HepG2 (cell line): ENCODE results near the gene SNRNP48. TPM values are rescaled to one million over a fixed set of nuclear protein-coding genes. Genes with fewer than 3 reads are reported as not detected.

Experiments
- ATAC-seq: fragments of 200-7000 bp; cut with Tn5 transposase; 3 replicates; pipeline ENCODE4 v1.9.1; 2020; ENCODE audit warnings: mild to moderate bottlenecking, moderate library complexity
- BruUV-seq: library from RNA; stranded (reverse); fragments of 400-500 nt; replicated peaks from 2 replicates; lab custom pipeline; 2021; lab: Mats Ljungman, UMichigan
- CTCF ChIA-PET: fragments of 300-600 bp; formaldehyde crosslinking; extraction: SDS; loops from one replicate; lab custom pipeline; 2021; ENCODE audit warnings: low total read pairs, inconsistent platforms, low intra/inter-chr PET ratio; lab: Yijun Ruan, JAX
- POLR2A ChIA-PET: fragments of 350-600 bp; sonication (Branson Sonifier 250); formaldehyde crosslinking; loops from one replicate; lab custom pipeline; 2020; ENCODE audit warnings: antibody characterized with exemption, inconsistent platforms; lab: Yijun Ruan, JAX
- DNase-seq: peaks from one replicate; pipeline ENCODE4 v3.0.0-alpha.2; 2015; ENCODE audit warnings: low spot score
- FAIRE-seq: peaks from 3 replicates; lab custom pipeline; 2011; peaks lifted over from hg19 to GRCh38; lab: Jason Lieb, UNC
- H2AFZ ChIP-seq: one replicate; pipeline ENCODE4 v1.6.1; 2011; ENCODE audit warnings: low read length, inconsistent platforms
- H3K27ac ChIP-seq: fragments of 300-600 bp; 3 replicates; pipeline ENCODE4 v1.8.0; 2011; ENCODE audit warnings: mixed run types, mild to moderate bottlenecking, mixed read lengths, low read length, inconsistent platforms; ENCODE audit not compliant: insufficient read depth; ENCODE audit errors: extremely low read length
- H3K27me3 ChIP-seq, 2 experiments: fragments of 200-600 bp in 1 of 2; 2 replicates in 1 of 2; 3 replicates in 1 of 2; pipeline versions ENCODE4 v1.6.0 to v1.8.0; 2011; ENCODE audit warnings: low read length in 2 of 2, mild to moderate bottlenecking in 2 of 2, moderate library complexity in 2 of 2, inconsistent platforms in 1 of 2; ENCODE audit not compliant: insufficient read depth in 2 of 2, control insufficient read depth in 1 of 2
- H3K36me3 ChIP-seq, 2 experiments: fragments of 200-600 bp in 1 of 2; replicated peaks in 1 of 2; 2 replicates in 1 of 2; 3 replicates in 1 of 2; pipeline versions ENCODE4 v1.5.1 to v1.8.0; 2011; ENCODE audit warnings: low read length in 2 of 2, inconsistent platforms in 1 of 2; ENCODE audit not compliant: insufficient read depth in 2 of 2, control insufficient read depth in 1 of 2
- H3K4me1 ChIP-seq: 2 replicates; pipeline ENCODE4 v1.5.1; 2012; ENCODE audit warnings: low read length, inconsistent platforms; ENCODE audit not compliant: insufficient read depth
- H3K4me2 ChIP-seq: 2 replicates; pipeline ENCODE4 v1.6.0; 2011; ENCODE audit warnings: low read depth, low read length, inconsistent platforms
- H3K4me3 ChIP-seq, 3 experiments: fragments of 200-600 bp in 1 of 3; sonication (generic), shearing (Covaris generic) in 1 of 3; replicated peaks in 1 of 3; 2 replicates each; pipeline ENCODE4 v1.5.1; 2011 to 2016; ENCODE audit warnings: low read length in 3 of 3, inconsistent platforms in 2 of 3, low read depth in 2 of 3, mild to moderate bottlenecking in 2 of 3, control low read depth in 1 of 3, mixed read lengths in 1 of 3; ENCODE audit not compliant: insufficient read depth in 1 of 3
- H3K79me2 ChIP-seq: one replicate; pipeline ENCODE4 v1.6.1; 2011; ENCODE audit warnings: low read length, inconsistent platforms; ENCODE audit not compliant: insufficient read depth
- H3K9ac ChIP-seq: 2 replicates; pipeline ENCODE4 v1.6.0; 2011; ENCODE audit warnings: mild to moderate bottlenecking, low read depth, low read length, inconsistent platforms; ENCODE audit not compliant: insufficient read depth
- H3K9me3 ChIP-seq: 2 replicates; pipeline ENCODE4 v1.5.1; 2012; ENCODE audit warnings: mild to moderate bottlenecking, low read length
- H4K20me1 ChIP-seq: 2 replicates; pipeline ENCODE4 v1.6.0; 2011; ENCODE audit warnings: inconsistent platforms, mild to moderate bottlenecking, low read length, moderate library complexity; ENCODE audit not compliant: insufficient read depth
- CCDC6 ChIP-seq: sonication (generic); formaldehyde crosslinking; IDR thresholded peaks from 2 replicates; pipeline ENCODE4 v1.8.1; 2022; ENCODE audit warnings: mild to moderate bottlenecking, missing genetic modification reagents, moderate library complexity
- ELF1 ChIP-seq: sonication (generic); formaldehyde crosslinking; IDR thresholded peaks from 2 replicates; pipeline ENCODE4 v1.4.0; 2020; ENCODE audit warnings: missing genetic modification reagents
- GLI4 ChIP-seq: sonication (generic); formaldehyde crosslinking; IDR thresholded peaks from 2 replicates; pipeline ENCODE4 v1.5.1; 2020; ENCODE audit warnings: missing genetic modification reagents, mild to moderate bottlenecking, moderate library complexity, borderline replicate concordance
- HOMEZ ChIP-seq: IDR thresholded peaks from 2 replicates; pipeline ENCODE4 v1.6.1; 2016; ENCODE audit warnings: low read depth
- KDM3A ChIP-seq: IDR thresholded peaks from 2 replicates; pipeline ENCODE4 v1.6.1; 2018; ENCODE audit warnings: low read depth, missing compliant biosample characterization
- POLR2G ChIP-seq: fragments of 200-400 bp; formaldehyde crosslinking; IDR thresholded peaks from 2 replicates; pipeline ENCODE4 v1.6.1; 2018; ENCODE audit warnings: mild to moderate bottlenecking, low read depth, low read length, moderate library complexity
- RAD51 ChIP-seq: fragments of 450-650 bp; IDR thresholded peaks from 2 replicates; pipeline ENCODE4 v1.6.1; 2016; ENCODE audit warnings: borderline replicate concordance
- ZBTB21 ChIP-seq: sonication (generic); formaldehyde crosslinking; IDR thresholded peaks from 2 replicates; pipeline ENCODE4 v1.4.0; 2020; ENCODE audit warnings: missing genetic modification reagents
- ZBTB7B ChIP-seq: sonication (generic); formaldehyde crosslinking; IDR thresholded peaks from 2 replicates; pipeline ENCODE4 v1.4.0; 2020; ENCODE audit warnings: missing genetic modification reagents
- ZNF251 ChIP-seq: sonication (generic); formaldehyde crosslinking; IDR thresholded peaks from 2 replicates; pipeline ENCODE4 v1.9.0; 2021; ENCODE audit warnings: mild to moderate bottlenecking, missing genetic modification reagents
- ZNF382 ChIP-seq: sonication (generic); formaldehyde crosslinking; IDR thresholded peaks from 2 replicates; pipeline ENCODE4 v1.5.0; 2020; ENCODE audit warnings: missing genetic modification reagents, mild to moderate bottlenecking, borderline replicate concordance
- ZNF44 ChIP-seq: sonication (generic); formaldehyde crosslinking; IDR thresholded peaks from 2 replicates; pipeline ENCODE4 v1.5.1; 2020; ENCODE audit warnings: mild to moderate bottlenecking, missing genetic modification reagents
- ZNF557 ChIP-seq: sonication (generic); formaldehyde crosslinking; IDR thresholded peaks from 2 replicates; pipeline ENCODE4 v1.4.0; 2020; ENCODE audit warnings: missing genetic modification reagents
- ZNF619 ChIP-seq: sonication (generic); formaldehyde crosslinking; IDR thresholded peaks from 2 replicates; pipeline ENCODE4 v1.4.0; 2020; ENCODE audit warnings: mild to moderate bottlenecking, missing genetic modification reagents
- WGBS: methylation state at CpG from one replicate; pipeline ENCODE4 v1.1.6; 2017; ENCODE audit warnings: low lambda C conversion rate; 5-methylcytosine and 5-hydroxymethylcytosine counted together
- in situ Hi-C: cut with HindIII; loops from 2 replicates; pipeline ENCODE4 v1.10.0; 2017; ENCODE audit warnings: low pct_unique_long_range_greater_than_20kb; ENCODE audit not compliant: extremely low pct_ligation_motif_present
- intact Hi-C: fragments of 100-400 bp; cut with micrococcal nuclease; formaldehyde crosslinking; loops from one replicate; pipeline ENCODE4 v1.10.0; 2022; ENCODE audit not compliant: unreplicated experiment
- polyA plus RNA-seq, 8 experiments: library from polyadenylated mRNA; depleted of rRNA in 3 of 8; stranded (reverse) in 7 of 8; unstranded in 1 of 8; fragments of >200 nt; fragmentation: Illumina TruSeq in 4 of 8; extraction: Trizol in 4 of 8; gene quantifications; 2 replicates each; pipeline versions ENCODE4 v1.2.1 to v1.2.3, GENCODE V29; 2011 to 2016; ENCODE audit warnings: low read depth in 4 of 8, missing spikeins in 1 of 8, mixed read lengths in 1 of 8; ENCODE audit not compliant: insufficient read depth in 1 of 8
- total RNA-seq, 5 experiments: library from RNA; depleted of rRNA; stranded (reverse); fragments of >200 nt; fragmentation: Illumina TruSeq; extraction: Trizol; gene quantifications; 2 replicates each; pipeline ENCODE4 v1.2.3, GENCODE V29; 2016; ENCODE audit warnings: low read depth in 1 of 5
- TF ChIP-seq, protein P1 (sequence below): sonication (generic); formaldehyde crosslinking; IDR thresholded peaks from 2 replicates; pipeline ENCODE4 v1.4.0; 2020; ENCODE audit warnings: missing genetic modification reagents; ENCODE audit errors: not compliant biosample characterization
- TF ChIP-seq, protein P2 (sequence below): sonication (generic); formaldehyde crosslinking; IDR thresholded peaks from 2 replicates; pipeline ENCODE4 v1.4.0; 2020; ENCODE audit warnings: mild to moderate bottlenecking, low read depth, missing genetic modification reagents

SNRNP48 gene
- total and polyA plus RNA-seq, 2 of the 13 experiments (the other 11 are each of a cell fraction or from before 2014, with no cell fraction given), result 17.5 to 47.5 TPM

GRCh38 chr6:7541175-7542064 lies 48.6 kb upstream of the SNRNP48 start, which contains the start of gene DSP (continued):
- TF ChIP-seq ZNF251 (CRISPR knock-in tag) (no peak), HOMEZ (CRISPR knock-in tag) (peak; percentile 97)

GRCh38 chr6:7542065-7542873 lies 47.7 kb upstream of the SNRNP48 start:
- Histone ChIP-seq H4K20me1 (peaks cover 15% of the 10 kb centered on the region), H3K36me3 (peaks cover 1 to 14% of the 10 kb centered on the region in 2 experiments; a peak in 3 of 5 replicates), H3K4me1 (peaks cover 61% of the 10 kb centered on the region), H3K9ac (peak overlapping the region; percentile 99), H3K4me3 (peak overlapping the region; percentile 94 to 100 (median 95)), H3K9me3 (no peaks in the 10 kb centered on the region), H3K27ac (peak overlapping the region; percentile 90), H3K4me2 (peak overlapping the region; percentile 97), H2AFZ (no peak overlapping the region), H3K27me3 (peaks cover 0 to 3% of the 10 kb centered on the region in 2 experiments; a peak in 1 of 5 replicates), H3K79me2 (peaks cover 57% of the 10 kb centered on the region)
- under 1% methylated on average over 45 of the region's 80 CpGs for WGBS
- in situ Hi-C loops (loop anchor here (5.0 kb wide), 1 partner anchor 110 kb away; no protein-coding TSS in a partner anchor), intact Hi-C loops (loop anchor here (5.0 to 10.0 kb wide), 2 partner anchors 230 to 377 kb away; partner anchors contain the start of gene SSR1)
- no peak for DNase-seq
- BruUV-seq, result TSS peak; percentile 81
- no peak for FAIRE-seq
- ChIA-PET CTCF (no interaction called here), POLR2A (interaction anchor here (0.6 to 2.7 kb wide), 23 partner anchors 7 to 157 kb away, joined by 3 to 54 read pairs (median 6); partner anchors contain the start of genes CAGE1, RIOK1 and SNRNP48)
- peak; percentile 36 for ATAC-seq
- TF ChIP-seq ZNF44 (CRISPR knock-in tag) (no peak), ELF1 (CRISPR knock-in tag) (no peak), ZNF382 (CRISPR knock-in tag) (no peak), ZBTB21 (CRISPR knock-in tag) (no peak), ZNF619 (CRISPR knock-in tag) (no peak; the same call in 1 of the 2 replicates), KDM3A (CRISPR knock-in tag) (0 out of 2 replicates have a peak, but pooled peaks have one; percentile 14), ZBTB7B (CRISPR knock-in tag) (no peak), POLR2G (peak; percentile 38; the same call in 1 of the 2 replicates), GLI4 (CRISPR knock-in tag) (no peak), CCDC6 (no peak), ZNF557 (0 out of 2 replicates have a peak, but pooled peaks have one; percentile 15), RAD51 (no peak)
- TF ChIP-seq, protein P1, sequence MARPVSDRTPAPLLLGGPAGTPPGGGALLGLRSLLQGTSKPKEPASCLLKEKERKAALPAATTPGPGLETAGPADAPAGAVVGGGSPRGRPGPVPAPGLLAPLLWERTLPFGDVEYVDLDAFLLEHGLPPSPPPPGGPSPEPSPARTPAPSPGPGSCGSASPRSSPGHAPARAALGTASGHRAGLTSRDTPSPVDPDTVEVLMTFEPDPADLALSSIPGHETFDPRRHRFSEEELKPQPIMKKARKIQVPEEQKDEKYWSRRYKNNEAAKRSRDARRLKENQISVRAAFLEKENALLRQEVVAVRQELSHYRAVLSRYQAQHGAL, result no peak
- TF ChIP-seq, protein P2, sequence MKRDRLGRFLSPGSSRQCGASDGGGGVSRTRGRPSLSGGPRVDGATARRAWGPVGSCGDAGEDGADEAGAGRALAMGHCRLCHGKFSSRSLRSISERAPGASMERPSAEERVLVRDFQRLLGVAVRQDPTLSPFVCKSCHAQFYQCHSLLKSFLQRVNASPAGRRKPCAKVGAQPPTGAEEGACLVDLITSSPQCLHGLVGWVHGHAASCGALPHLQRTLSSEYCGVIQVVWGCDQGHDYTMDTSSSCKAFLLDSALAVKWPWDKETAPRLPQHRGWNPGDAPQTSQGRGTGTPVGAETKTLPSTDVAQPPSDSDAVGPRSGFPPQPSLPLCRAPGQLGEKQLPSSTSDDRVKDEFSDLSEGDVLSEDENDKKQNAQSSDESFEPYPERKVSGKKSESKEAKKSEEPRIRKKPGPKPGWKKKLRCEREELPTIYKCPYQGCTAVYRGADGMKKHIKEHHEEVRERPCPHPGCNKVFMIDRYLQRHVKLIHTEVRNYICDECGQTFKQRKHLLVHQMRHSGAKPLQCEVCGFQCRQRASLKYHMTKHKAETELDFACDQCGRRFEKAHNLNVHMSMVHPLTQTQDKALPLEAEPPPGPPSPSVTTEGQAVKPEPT (CRISPR knock-in tag), result no peak
